GM18502 (cell line): ENCODE data around the gene HLA-B.

Source experiments
- ATAC-seq: cut with Tn5 transposase; IDR thresholded peaks from one replicate; pipeline ENCODE4 v1.9.1; 2021; ENCODE audit warnings: mild to moderate bottlenecking; ENCODE audit not compliant: unreplicated experiment, poor library complexity

The HLA-B gene

DNA sequence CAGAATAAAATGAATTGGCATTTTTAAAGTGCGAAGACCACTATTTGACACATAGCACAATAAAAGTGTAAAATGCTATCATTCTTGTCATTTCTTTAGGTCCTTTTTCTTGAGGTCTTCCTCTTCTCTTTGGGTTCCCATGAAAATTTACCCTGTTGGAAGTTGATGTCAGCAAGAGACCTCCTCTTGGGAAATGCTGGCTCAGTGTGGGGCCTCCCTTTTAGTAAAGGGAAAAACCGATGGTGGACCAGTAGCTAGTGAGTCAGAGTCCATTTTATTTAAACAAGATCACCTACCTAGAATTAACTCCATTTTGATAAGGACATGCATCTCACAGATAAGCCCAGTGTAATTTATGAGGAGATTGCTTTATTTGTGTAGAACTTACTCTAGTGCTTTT is 47.3 kb downstream of the HLA-B start:
- no peak for ATAC-seq

DNA sequence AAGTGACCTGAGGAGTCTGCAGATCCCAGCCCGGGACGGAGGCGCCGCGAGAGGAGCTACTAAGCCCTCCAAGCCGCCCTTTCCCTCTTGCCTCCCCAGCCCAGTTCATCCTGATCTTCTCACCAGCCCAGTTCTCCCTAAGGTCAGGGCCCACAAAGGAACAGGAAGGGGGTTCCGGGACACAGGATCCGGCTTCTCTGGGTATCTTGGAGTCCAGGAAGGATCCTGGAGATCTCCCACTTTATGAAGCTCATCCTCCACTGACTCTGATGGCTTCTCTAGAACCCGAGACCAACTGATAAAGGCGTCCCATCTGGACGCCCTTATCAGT is 48.2 kb downstream of the HLA-B start:
- ATAC-seq = no peak

DNA sequence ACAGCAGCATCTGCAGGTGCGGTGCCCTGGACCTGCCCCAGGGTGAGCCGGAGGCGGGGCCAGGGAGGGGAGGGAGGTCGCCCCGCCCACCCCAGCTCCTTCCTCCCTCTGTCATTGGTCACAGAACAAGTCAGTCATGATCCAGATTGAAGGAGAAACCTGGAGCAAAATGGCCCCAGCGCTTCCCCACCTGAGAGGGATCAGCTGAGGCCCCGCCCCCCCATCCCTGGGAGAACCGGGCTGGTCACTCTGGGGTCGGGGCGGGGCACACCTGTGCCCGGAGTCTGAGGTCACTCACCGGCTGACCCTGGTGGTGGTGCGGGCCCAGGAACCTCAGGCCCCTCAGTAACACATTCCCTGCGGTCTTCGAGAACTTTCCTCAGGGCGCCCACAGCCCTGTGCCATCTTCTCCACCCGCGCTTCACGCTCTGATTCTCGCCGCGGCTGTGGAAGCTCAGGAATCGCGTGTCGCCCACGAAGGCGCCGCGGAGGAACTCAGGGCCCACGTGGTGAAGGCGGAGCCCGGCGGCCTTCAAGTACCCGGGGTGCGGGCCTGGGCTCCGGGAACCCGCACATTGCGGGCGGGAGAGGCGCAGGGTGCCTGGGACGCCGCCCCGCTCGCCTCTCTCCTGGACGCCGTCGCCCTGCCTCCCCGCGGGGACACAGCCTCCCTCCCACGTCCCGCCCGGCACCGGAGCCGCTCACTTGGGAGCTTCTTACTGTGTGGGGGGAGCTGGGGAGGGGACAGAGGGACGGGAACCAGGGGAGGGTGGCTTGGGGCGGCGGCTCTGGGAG is 48.7 kb downstream of the HLA-B start:
- no peak for ATAC-seq

DNA sequence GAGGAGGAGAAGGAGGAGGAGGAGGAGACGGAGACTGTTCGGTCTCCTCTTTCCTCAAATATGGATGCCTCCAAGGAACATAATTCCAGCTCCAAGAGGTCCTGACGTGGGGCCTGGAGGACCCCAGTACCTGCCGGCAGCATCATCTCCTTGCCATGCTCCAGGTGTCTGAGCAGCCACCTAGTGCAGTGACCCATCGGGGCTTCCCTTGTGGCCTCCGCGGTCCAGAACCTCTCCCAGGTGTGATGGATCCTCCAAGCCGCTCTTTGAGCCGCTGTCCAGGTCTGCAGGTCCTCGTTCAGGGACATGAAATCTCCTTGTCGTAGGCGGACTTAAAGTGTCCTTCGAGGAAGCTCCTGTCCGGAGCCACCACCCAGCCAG is 49.3 kb downstream of the HLA-B start:
- no peak for ATAC-seq

DNA sequence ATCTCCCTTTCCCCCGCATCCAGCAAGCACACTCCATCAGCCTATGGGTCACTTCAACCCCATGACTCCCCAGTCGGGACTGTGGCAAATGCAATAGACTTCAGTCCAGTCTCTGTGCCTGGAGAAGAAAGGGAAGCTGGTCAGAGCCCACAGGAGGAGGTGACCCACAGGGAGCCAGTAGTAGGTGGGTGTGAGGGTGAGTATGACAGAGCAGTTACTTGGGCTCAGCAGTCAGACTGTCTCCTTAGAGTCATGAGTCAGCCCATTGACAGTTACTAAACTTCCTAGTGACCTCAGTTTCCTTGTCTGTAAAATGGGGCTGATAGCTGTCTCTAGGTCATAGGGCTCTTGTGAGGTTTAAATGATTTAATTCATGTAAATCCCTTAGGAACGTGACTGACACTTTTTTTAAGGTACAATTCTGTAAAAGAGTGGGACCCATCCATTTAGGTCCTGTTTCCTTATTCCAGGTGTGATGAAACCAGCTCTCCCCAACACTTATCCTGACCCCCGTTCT is 51.2 kb downstream of the HLA-B start:
- no peak for ATAC-seq

DNA sequence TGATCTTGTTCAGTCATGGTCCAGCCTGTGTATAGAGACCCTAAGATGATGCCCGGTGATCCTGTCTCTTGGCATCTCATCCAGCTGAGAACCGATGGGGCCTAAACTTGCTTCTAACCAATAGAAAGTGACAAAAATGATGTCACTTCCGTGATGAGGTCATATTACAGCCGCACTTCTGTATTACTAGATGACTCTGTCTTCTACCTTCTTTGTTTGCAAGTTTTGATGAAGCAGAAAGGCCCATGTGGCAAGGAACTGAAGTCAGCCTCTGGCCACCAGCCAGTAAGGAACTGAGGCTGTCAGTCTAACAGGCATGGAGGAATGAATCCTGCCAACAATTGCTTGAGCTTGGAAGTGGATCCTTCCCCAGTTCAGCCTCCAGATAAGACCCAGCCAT is 52.3 kb downstream of the HLA-B start:
- ATAC-seq = no peak
